ENCODE results near the gene ADAMTSL3.

- TF ChIP-seq CTCF (conservative IDR thresholded peaks at IDR 0.05; ENCODE audit: low read depth, low read length) (no peak), POLR2A (IDR thresholded peaks at IDR 0.05; ENCODE audit: low read depth, low read length) (no peak), MXI1 (IDR thresholded peaks at IDR 0.05; ENCODE audit: borderline replicate concordance, low read depth, low read length) (no peak), MAZ (IDR thresholded peaks at IDR 0.05; ENCODE audit: borderline replicate concordance, low read depth, low read length) (no peak), RFX5 (IDR thresholded peaks at IDR 0.05; ENCODE audit: low read depth, low read length) (no peak), FOS (IDR thresholded peaks at IDR 0.05; ENCODE audit: low read depth, low read length) (no peak)
Measured at GRCh38 chr15:83930392-83931212, 276.7 kb downstream of the ADAMTSL3 start.
